ENCODE results near the gene TMEM222. TPM values are rescaled to one million over a fixed set of nuclear protein-coding genes. Genes with fewer than 3 reads are reported as not detected.

The TMEM222 gene
- total RNA-seq, 1 donor from 2014 or later: 46.7 TPM

DNA sequence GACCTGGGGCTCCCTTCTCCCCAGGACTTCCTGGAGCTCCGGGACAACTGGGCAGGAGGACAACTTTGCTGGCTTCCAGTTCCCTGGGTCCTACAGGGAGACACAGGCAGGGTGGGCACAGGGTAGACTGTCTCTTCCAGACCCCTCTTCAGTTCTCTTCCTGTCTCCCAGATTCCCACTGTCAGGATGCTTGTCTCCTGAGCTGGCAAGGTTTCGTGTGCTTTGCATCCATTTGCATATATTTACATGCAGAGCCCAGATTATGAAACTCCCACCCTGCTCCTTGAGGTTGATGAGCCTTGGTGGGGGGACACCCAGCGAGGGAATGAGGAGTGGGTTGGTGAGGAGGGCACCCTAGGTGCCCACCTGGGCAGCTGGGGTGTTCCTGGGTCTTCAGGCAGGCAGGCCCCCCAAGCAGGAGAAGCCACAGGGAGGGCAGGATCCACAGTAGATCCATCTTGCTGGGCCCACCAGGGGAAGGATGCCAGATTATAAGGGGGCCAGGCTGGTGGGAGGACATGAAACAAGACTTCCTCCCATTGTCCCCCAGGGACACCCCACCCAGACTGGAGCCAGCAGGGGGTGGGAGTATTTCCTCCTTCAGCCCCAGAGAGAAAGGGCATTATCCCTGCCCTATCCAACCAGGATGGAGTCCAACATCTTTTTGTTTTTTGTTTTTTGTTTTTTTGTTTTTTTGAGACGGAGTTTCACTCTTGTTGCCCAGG, 52.6 kb downstream of the TMEM222 start, which contains the start of gene FCN3:
FCN3 (minus strand) TSS at position 463 of the 725 bp plus-strand sequence; CDS start at position 457, 6 bp downstream.
- TF ChIP-seq, protein P1, sequence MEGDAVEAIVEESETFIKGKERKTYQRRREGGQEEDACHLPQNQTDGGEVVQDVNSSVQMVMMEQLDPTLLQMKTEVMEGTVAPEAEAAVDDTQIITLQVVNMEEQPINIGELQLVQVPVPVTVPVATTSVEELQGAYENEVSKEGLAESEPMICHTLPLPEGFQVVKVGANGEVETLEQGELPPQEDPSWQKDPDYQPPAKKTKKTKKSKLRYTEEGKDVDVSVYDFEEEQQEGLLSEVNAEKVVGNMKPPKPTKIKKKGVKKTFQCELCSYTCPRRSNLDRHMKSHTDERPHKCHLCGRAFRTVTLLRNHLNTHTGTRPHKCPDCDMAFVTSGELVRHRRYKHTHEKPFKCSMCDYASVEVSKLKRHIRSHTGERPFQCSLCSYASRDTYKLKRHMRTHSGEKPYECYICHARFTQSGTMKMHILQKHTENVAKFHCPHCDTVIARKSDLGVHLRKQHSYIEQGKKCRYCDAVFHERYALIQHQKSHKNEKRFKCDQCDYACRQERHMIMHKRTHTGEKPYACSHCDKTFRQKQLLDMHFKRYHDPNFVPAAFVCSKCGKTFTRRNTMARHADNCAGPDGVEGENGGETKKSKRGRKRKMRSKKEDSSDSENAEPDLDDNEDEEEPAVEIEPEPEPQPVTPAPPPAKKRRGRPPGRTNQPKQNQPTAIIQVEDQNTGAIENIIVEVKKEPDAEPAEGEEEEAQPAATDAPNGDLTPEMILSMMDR (conservative IDR thresholded peaks at IDR 0.05): no peak
- no peak within 1 kb of the TSS for H3K27ac Mint-ChIP-seq (ENCODE audit: unreplicated experiment)
- H3K36me3 Mint-ChIP-seq (ENCODE audit: low read depth): no peaks in the 10 kb centered on the region
- no peaks in the 10 kb centered on the region for H3K4me1 Mint-ChIP-seq
- no peak for DNase-seq (ENCODE audit: low read depth, low spot score)
- H3K9me3 Mint-ChIP-seq: no peaks in the 10 kb centered on the region
- H3K4me3 Mint-ChIP-seq: no peak within 1 kb of the TSS
- H3K27me3 Mint-ChIP-seq (ENCODE audit: low read depth): no peaks in the 10 kb centered on the region

DNA sequence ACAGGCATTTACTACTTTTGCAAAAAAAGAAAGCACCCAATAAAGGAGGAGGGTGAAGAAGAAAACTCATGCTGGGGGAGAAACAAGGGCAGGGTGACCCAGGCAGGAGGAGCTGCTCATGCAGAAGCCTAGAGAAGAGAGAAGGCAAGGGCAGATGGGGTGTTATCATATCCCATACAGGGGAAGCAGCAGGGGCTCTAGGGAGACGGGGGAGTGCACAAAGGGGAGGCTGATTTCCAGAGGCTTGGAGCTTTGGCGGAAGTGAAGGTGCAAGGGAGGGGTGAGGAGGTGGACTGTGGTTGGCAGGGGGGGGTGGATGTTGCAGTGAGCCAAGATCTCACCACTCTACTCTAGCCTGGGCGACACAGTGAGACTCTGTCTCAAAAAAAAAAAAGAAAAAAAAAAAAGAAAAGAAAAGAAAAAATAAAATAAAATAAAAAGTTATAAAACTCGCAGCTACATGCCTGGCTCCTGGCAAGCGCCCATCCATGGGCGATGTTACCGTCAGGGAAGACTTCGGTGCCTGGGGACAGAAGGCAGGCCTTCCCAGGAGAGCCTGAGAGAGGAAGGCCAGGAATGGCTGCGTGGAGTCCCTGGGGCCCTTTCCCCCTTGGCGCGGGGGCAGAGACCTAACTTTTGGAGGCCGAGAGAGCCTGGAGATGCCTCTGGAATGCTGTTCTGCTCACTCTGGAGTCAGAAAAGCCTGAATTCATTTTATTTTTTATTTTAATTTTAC, 56.0 kb downstream of the TMEM222 start:
- Mint-ChIP-seq H3K4me3 (no peak overlapping the region), H3K4me1 (no peaks in the 10 kb centered on the region), H3K36me3 (ENCODE audit: low read depth) (no peaks in the 10 kb centered on the region), H3K27ac (ENCODE audit: unreplicated experiment) (no peak overlapping the region), H3K27me3 (ENCODE audit: low read depth) (peaks cover 16% of the 10 kb centered on the region), H3K9me3 (no peaks in the 10 kb centered on the region)
- TF ChIP-seq, protein P1 (conservative IDR thresholded peaks at IDR 0.05): no peak
- no peak for DNase-seq (ENCODE audit: low read depth, low spot score)

DNA sequence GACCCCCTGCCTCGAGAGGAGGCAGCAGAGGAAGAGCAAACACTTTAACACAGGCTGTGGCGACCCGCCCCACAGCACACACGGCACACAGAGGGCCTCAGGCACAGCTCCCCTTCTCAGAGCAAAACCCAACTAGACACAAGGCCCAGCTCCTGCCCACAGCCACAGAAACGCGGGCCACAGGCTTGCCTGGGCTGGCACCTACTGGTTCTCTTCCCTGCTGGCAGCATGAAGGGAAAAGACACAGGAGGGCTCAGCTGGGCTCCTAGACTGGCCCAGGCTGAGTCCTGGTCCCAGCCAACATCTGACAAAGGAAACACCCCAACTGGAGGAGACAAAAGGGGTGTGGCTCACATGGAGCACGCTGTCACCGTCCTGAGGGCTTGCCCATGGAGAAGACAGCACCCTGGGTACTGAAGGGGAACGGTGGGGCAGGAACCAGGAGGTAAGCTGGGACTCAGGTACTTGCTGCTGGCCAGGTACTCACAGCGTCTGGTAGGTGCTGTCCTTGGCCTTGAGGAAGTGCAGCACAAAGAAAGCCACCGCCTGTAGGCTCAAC, 57.7 kb downstream of the TMEM222 start:
- Mint-ChIP-seq H3K9me3 (no peaks in the 10 kb centered on the region), H3K27ac (ENCODE audit: unreplicated experiment) (no peak overlapping the region), H3K4me1 (no peaks in the 10 kb centered on the region), H3K4me3 (no peak overlapping the region), H3K36me3 (ENCODE audit: low read depth) (no peaks in the 10 kb centered on the region), H3K27me3 (ENCODE audit: low read depth) (peaks cover 18% of the 10 kb centered on the region)
- no peak for DNase-seq (ENCODE audit: low read depth, low spot score)
- TF ChIP-seq, protein P1 (conservative IDR thresholded peaks at IDR 0.05): no peak

DNA sequence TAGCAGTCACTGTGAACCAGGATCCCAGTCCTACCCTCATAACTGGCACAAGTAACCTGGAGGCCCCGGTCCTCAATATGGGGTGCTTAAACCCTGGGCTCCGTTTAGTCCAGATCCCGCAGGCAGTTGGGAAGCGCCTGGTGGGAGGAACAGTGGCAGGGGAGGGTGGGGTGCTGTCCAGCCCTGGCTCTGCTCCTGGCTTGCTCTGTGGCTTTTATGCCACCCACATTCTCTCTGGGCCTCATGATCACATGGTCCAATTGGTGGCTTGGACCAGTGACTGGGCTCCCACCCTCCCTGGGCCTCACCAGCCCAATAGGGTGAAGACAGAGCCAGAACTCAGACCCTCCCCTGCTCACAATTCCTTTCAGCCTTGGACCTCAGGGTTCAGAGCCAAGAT, 58.3 kb downstream of the TMEM222 start:
- no peaks in the 10 kb centered on the region for H3K4me1 Mint-ChIP-seq
- no peak overlapping the region for H3K27ac Mint-ChIP-seq (ENCODE audit: unreplicated experiment)
- no peak for DNase-seq (ENCODE audit: low read depth, low spot score)
- H3K36me3 Mint-ChIP-seq (ENCODE audit: low read depth): no peaks in the 10 kb centered on the region
- H3K4me3 Mint-ChIP-seq: no peak overlapping the region
- H3K27me3 Mint-ChIP-seq (ENCODE audit: low read depth): peaks cover 18% of the 10 kb centered on the region
- H3K9me3 Mint-ChIP-seq: no peaks in the 10 kb centered on the region
- TF ChIP-seq, protein P1 (conservative IDR thresholded peaks at IDR 0.05): no peak

DNA sequence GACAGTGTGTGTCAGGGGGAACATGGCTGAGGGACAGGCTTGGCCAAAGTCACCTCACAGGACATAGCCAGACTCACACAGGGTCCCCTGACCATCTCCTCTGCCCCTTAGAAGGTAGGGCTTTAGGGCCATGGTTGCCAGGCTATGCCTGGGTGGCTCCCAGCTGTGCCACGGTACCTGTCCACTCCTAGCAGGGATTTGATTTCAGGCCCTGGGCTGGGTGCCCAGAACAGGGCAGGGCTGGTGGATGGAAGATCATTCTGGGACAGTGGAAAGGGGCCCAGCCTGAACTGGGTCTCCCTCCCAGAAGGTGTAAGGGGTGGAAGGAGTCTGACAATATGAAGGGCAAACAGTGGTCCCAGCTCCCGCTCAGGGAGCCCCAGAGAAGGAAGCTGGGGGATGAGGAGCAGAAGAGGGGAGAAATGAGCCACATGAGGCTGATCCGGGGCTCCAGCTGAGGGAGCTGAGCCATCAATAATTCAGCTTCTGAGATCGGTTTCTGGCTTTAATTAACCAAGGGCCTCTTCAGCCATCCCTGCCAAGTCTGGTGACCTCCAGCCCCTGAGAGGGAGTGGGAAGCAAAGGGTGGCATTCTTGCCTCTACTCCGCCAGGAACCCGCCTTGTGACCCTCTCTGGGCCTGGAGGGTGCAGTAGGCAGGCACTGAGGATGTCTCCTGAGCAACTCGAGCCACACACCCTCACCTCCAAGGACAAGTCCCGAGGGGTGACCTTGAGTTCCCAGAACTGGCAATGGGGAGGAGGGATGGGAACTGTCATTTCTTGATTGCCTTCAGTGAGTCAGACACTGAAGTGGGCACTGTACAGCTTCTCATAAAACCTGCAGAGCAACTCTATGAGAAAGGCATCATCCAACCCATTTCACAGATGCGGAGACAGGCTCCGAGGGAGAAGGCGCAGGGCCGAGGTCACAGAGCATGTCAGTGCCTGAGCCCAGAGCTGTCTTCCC, 59.1 kb downstream of the TMEM222 start:
- H3K9me3 Mint-ChIP-seq: no peaks in the 10 kb centered on the region
- H3K4me1 Mint-ChIP-seq: no peaks in the 10 kb centered on the region
- H3K27ac Mint-ChIP-seq (ENCODE audit: unreplicated experiment): no peak overlapping the region
- TF ChIP-seq, protein P1 (conservative IDR thresholded peaks at IDR 0.05): no peak
- peaks cover 18% of the 10 kb centered on the region for H3K27me3 Mint-ChIP-seq (ENCODE audit: low read depth)
- no peaks in the 10 kb centered on the region for H3K36me3 Mint-ChIP-seq (ENCODE audit: low read depth)
- H3K4me3 Mint-ChIP-seq: no peak overlapping the region
- no peak for DNase-seq (ENCODE audit: low read depth, low spot score)
